SH-SY5Y (cell line): Measurements from ENCODE around the gene CASQ1.

Experiments used
- GATA2 ChIP-seq: IDR thresholded peaks from 2 replicates; pipeline ENCODE4 v1.6.1; 2011; ENCODE audit warnings: mild to moderate bottlenecking, low read depth, low read length
- GATA3 ChIP-seq: IDR thresholded peaks from 2 replicates; pipeline ENCODE4 v1.6.1; 2011; ENCODE audit warnings: low read depth, mild to moderate bottlenecking, low read length, moderate library complexity

Gene CASQ1

GRCh38 chr1:160204526-160205241 is 14.3 kb downstream of the CASQ1 start:
- TF ChIP-seq GATA3 (no peak), GATA2 (no peak)

- TF ChIP-seq GATA2 (no peak), GATA3 (no peak)
Measured at GRCh38 chr1:160205242-160206035, 15.1 kb downstream of the CASQ1 start, which contains the start of gene PEA15. Gene PEA15, plus strand, starts transcription at chr1:160205384. Its CDS starts 6,161 bp downstream, at chr1:160211545.

GRCh38 chr1:160206036-160206389 is 15.6 kb downstream of the CASQ1 start:
- TF ChIP-seq GATA3: no peak
- no peak for TF ChIP-seq GATA2

GRCh38 chr1:160206421-160207117 is 16.2 kb downstream of the CASQ1 start:
- TF ChIP-seq GATA3 (no peak), GATA2 (peak; percentile 61)

GRCh38 chr1:160207118-160207650 is 16.8 kb downstream of the CASQ1 start:
- no peak for TF ChIP-seq GATA2
- TF ChIP-seq GATA3: no peak

- TF ChIP-seq GATA2 (no peak), GATA3 (no peak)
Measured at GRCh38 chr1:160207771-160208556, 17.6 kb downstream of the CASQ1 start.

- TF ChIP-seq GATA2 (no peak), GATA3 (no peak)
Measured at GRCh38 chr1:160208557-160209320, 18.4 kb downstream of the CASQ1 start.

- TF ChIP-seq GATA3 (no peak), GATA2 (peak; percentile 86)
Measured at GRCh38 chr1:160209321-160210046, 19.1 kb downstream of the CASQ1 start.

GRCh38 chr1:160210561-160210960 is 20.2 kb downstream of the CASQ1 start:
- TF ChIP-seq GATA2 (no peak), GATA3 (no peak)

- no peak for TF ChIP-seq GATA3
- TF ChIP-seq GATA2: no peak
Measured at GRCh38 chr1:160211046-160211790, 20.8 kb downstream of the CASQ1 start.

- TF ChIP-seq GATA2 (no peak), GATA3 (no peak)
Measured at GRCh38 chr1:160214481-160215140, 24.2 kb downstream of the CASQ1 start.
